HepG2 (cell line): ENCODE measurements around the gene SEMA3B. TPM values are rescaled to one million over a fixed set of nuclear protein-coding genes. Genes with fewer than 3 reads are reported as not detected.

Experiments used
- CENPT ChIP-seq: sonication (generic); formaldehyde crosslinking; IDR thresholded peaks from 2 replicates; pipeline ENCODE4 v1.8.0; 2022; ENCODE audit warnings: low read depth, mild to moderate bottlenecking, moderate library complexity, missing genetic modification reagents
- CTCF ChIP-seq: sonication (generic); formaldehyde crosslinking; IDR thresholded peaks from 2 replicates; pipeline ENCODE4 v1.5.0; 2020; ENCODE audit warnings: mild to moderate bottlenecking, missing genetic modification reagents, moderate library complexity
- ELF3 ChIP-seq: IDR thresholded peaks from 2 replicates; pipeline ENCODE4 v1.6.1; 2016; ENCODE audit warnings: missing genetic modification reagents, missing compliant biosample characterization
- HNF4G ChIP-seq, 2 experiments: sonication (generic) in 1 of 2; formaldehyde crosslinking in 1 of 2; IDR thresholded peaks; 2 replicates each; pipeline versions ENCODE4 v1.4.0 to v1.6.1; 2011 to 2020; ENCODE audit warnings: borderline replicate concordance in 2 of 2, low read depth in 2 of 2, mild to moderate bottlenecking in 2 of 2, low read length in 1 of 2, missing genetic modification reagents in 1 of 2, moderate library complexity in 1 of 2
- HOXA5 ChIP-seq: sonication (generic); formaldehyde crosslinking; IDR thresholded peaks from 2 replicates; pipeline ENCODE4 v1.4.0; 2020; ENCODE audit warnings: missing genetic modification reagents
- KAT8 ChIP-seq: IDR thresholded peaks from 2 replicates; pipeline ENCODE4 v1.6.1; 2016; ENCODE audit warnings: missing genetic modification reagents, missing compliant biosample characterization
- MTA1 ChIP-seq: sonication (generic); formaldehyde crosslinking; IDR thresholded peaks from 2 replicates; pipeline ENCODE4 v1.4.0; 2020; ENCODE audit warnings: missing genetic modification reagents, mild to moderate bottlenecking, borderline replicate concordance
- RNF2 ChIP-seq: fragments of 450-650 bp; conservative IDR thresholded peaks from 2 replicates; pipeline ENCODE4 v1.6.1; 2016; ENCODE audit warnings: low read depth
- SMC3 ChIP-seq: IDR thresholded peaks from 2 replicates; pipeline ENCODE4 v1.6.1; 2011; ENCODE audit warnings: low read length, improper control_type of control experiment
- SP5 ChIP-seq: IDR thresholded peaks from 2 replicates; pipeline ENCODE4 v1.6.1; 2016; ENCODE audit warnings: low read depth, borderline replicate concordance
- SSRP1 ChIP-seq: IDR thresholded peaks from 2 replicates; pipeline ENCODE4 v1.6.1; 2016; ENCODE audit warnings: control low read depth
- ZBTB20 ChIP-seq: sonication (generic); formaldehyde crosslinking; IDR thresholded peaks from 2 replicates; pipeline ENCODE4 v1.8.1; 2023; ENCODE audit warnings: missing genetic modification reagents, low read depth, mild to moderate bottlenecking, borderline replicate concordance
- ZBTB7B ChIP-seq: sonication (generic); formaldehyde crosslinking; IDR thresholded peaks from 2 replicates; pipeline ENCODE4 v1.4.0; 2020; ENCODE audit warnings: missing genetic modification reagents
- ZNF18 ChIP-seq: sonication (generic); formaldehyde crosslinking; IDR thresholded peaks from 2 replicates; pipeline ENCODE4 v1.8.0; 2022; ENCODE audit warnings: mild to moderate bottlenecking, missing genetic modification reagents; ENCODE audit not compliant: insufficient replicate concordance
- ZNF350 ChIP-seq: sonication (generic); formaldehyde crosslinking; IDR thresholded peaks from 2 replicates; pipeline ENCODE4 v1.4.0; 2020; ENCODE audit warnings: mild to moderate bottlenecking, low read depth, missing genetic modification reagents, borderline replicate concordance
- ZNF552 ChIP-seq: sonication (generic); formaldehyde crosslinking; IDR thresholded peaks from 2 replicates; pipeline ENCODE4 v1.9.0; 2022; ENCODE audit warnings: missing genetic modification reagents, mild to moderate bottlenecking, borderline replicate concordance
- ZNF609 ChIP-seq: sonication (generic); formaldehyde crosslinking; IDR thresholded peaks from 2 replicates; pipeline ENCODE4 v1.4.0; 2020; ENCODE audit warnings: mild to moderate bottlenecking, missing genetic modification reagents, borderline replicate concordance
- ZNF768 ChIP-seq: sonication (generic); formaldehyde crosslinking; IDR thresholded peaks from 2 replicates; pipeline ENCODE4 v1.4.0; 2020; ENCODE audit warnings: missing genetic modification reagents
- ZSCAN9 ChIP-seq: IDR thresholded peaks from 2 replicates; pipeline ENCODE4 v1.6.1; 2016; ENCODE audit warnings: borderline replicate concordance
- polyA plus RNA-seq, 8 experiments: library from polyadenylated mRNA; depleted of rRNA in 3 of 8; stranded (reverse) in 7 of 8; unstranded in 1 of 8; fragments of >200 nt; fragmentation: Illumina TruSeq in 4 of 8; extraction: Trizol in 4 of 8; gene quantifications; 2 replicates each; pipeline versions ENCODE4 v1.2.1 to v1.2.3, GENCODE V29; 2011 to 2016; ENCODE audit warnings: low read depth in 4 of 8, missing spikeins in 1 of 8, mixed read lengths in 1 of 8; ENCODE audit not compliant: insufficient read depth in 1 of 8
- total RNA-seq, 5 experiments: library from RNA; depleted of rRNA; stranded (reverse); fragments of >200 nt; fragmentation: Illumina TruSeq; extraction: Trizol; gene quantifications; 2 replicates each; pipeline ENCODE4 v1.2.3, GENCODE V29; 2016; ENCODE audit warnings: low read depth in 1 of 5

Gene SEMA3B
- total and polyA plus RNA-seq, 2 of the 13 experiments (the other 11 are each of a cell fraction or from before 2014, with no cell fraction given): 93.2 to 158 TPM

DNA sequence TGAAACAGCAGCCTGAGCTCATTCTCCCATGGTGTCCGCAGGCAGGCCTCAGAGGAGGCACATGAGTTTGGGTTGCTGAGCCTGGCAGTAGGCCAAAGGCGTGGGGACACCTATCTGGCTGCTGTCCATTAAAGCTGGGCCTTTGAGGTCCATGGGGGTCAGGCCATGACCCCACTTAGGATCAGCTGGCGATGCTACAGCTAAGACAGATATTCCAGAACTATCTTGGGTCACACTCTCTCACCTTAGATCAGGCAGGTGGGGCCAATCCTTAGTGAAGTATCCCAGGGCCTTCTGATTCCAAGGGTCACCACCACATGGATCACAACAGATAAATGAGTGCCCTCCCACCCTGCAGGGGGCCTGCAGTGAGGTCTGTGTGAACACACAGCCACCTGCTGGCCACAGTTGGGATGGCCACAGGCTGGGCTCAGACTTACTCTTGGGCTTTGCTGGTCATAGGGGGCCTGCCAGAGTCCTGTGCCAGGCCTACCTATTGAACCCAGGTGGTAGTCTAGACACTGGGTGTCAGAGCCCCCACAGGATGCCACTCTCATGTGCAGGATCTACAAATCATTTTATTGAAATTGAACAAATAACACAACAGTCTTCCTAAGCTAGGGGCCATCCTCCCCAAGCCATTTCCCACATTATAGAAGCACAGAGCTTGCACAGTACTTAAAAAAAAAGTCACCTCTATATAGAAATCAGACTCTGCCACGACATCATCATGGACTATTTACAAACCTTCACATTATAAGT lies 55.6 kb downstream of the SEMA3B start (continued):
- no peak for TF ChIP-seq ZSCAN9 (CRISPR knock-in tag)
- TF ChIP-seq ZNF18 (CRISPR knock-in tag): no peak
- no peak for TF ChIP-seq RNF2
- TF ChIP-seq SP5: peak; percentile 62; the same call in 1 of the 2 replicates
- TF ChIP-seq CTCF (CRISPR knock-in tag): peak; percentile 99
- no peak for TF ChIP-seq ZBTB20 (CRISPR knock-in tag)
- peak; percentile 35; the same call in 1 of the 2 replicates for TF ChIP-seq ZNF768 (CRISPR knock-in tag)
- peak; percentile 63; the same call in 1 of the 2 replicates for TF ChIP-seq HOXA5 (CRISPR knock-in tag)
- TF ChIP-seq KAT8 (CRISPR knock-in tag): peak; percentile 61
- peak; percentile 50; the same call in 1 of the 2 replicates for TF ChIP-seq HNF4G (IDR thresholded peaks at IDR 0.05; ENCODE audit: borderline replicate concordance, low read depth, low read length)
- TF ChIP-seq HNF4G (CRISPR knock-in tag; IDR thresholded peaks at IDR 0.05; ENCODE audit: borderline replicate concordance, low read depth): no peak
- TF ChIP-seq CENPT (CRISPR knock-in tag): no peak
- peak; percentile 85 for TF ChIP-seq SMC3
- TF ChIP-seq ZNF552 (CRISPR knock-in tag): no peak
- TF ChIP-seq ZNF609 (CRISPR knock-in tag): peak; percentile 41; the same call in 1 of the 2 replicates
- peak; percentile 97 for TF ChIP-seq ZBTB7B (CRISPR knock-in tag)
- 0 out of 2 replicates have a peak, but pooled peaks have one; percentile 62 for TF ChIP-seq MTA1 (CRISPR knock-in tag)
- TF ChIP-seq ZNF350: peak; percentile 71; the same call in 1 of the 2 replicates
- 0 out of 2 replicates have a peak, but pooled peaks have one; percentile 17 for TF ChIP-seq SSRP1 (CRISPR knock-in tag)
- peak; percentile 13; the same call in 1 of the 2 replicates for TF ChIP-seq ELF3 (CRISPR knock-in tag)
- TF ChIP-seq, all 625 proteins: peak for 141
